Thyroid gland (tissue), 4 donors: Measurements from ENCODE around the gene DUS1L.

ENCODE experiments used
- POLR2A ChIP-seq, 2 donors: fragments of 450-650 bp; IDR thresholded peaks; one replicate each; pipeline ENCODE4 v1.6.1; 2017; ENCODE audit warnings: antibody characterized with exemption in 2 of 2, mild to moderate bottlenecking in 2 of 2, moderate library complexity in 1 of 2
- TF ChIP-seq, protein P1 (sequence below), 6 experiments: fragments of 200-600 bp in 3 of 6; fragments of 450-650 bp in 3 of 6; sonication (generic) in 3 of 6; IDR thresholded peaks; one replicate each; pipeline ENCODE4 v1.5.1; 2016 to 2019; ENCODE audit warnings: antibody characterized with exemption in 6 of 6, mild to moderate bottlenecking in 2 of 6, inconsistent platforms in 1 of 6, moderate library complexity in 1 of 6

DNA sequence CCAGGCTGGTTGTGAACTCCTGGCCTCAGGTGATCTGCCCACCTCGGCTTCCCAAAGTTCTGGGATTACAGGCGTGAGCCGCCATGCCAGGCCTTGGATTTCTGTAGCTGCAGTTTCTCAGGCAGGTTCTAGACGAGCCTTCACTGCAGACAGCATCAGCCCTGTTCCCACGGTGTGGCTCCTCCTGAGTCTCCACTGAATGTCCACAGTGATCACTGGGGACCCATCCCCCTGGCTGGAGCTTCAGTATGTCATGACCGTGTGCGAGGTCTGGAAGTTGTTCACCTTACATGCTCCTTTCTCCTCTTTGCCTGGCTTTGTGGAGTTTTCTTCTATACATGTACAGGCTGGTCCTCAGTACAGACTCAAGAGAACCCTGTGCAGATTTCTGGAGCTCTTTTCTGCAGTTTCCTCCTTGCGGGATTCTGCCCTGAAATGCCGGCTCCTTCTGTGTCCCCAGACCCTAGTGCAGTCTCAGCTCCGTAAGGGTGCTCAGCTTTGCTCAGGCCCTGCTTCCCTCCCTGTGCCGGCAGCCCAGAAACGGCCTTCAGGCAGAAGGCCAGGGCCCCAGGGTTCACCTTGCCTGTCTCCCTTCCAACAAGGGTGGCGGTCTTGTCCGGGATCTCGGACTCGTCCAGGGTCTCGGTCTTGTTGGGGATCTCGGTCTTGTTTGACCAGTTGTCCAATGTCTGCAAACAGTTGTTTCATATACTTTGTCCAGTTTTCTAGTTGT, 46.7 kb upstream of the DUS1L start:
- TF ChIP-seq, protein P1, sequence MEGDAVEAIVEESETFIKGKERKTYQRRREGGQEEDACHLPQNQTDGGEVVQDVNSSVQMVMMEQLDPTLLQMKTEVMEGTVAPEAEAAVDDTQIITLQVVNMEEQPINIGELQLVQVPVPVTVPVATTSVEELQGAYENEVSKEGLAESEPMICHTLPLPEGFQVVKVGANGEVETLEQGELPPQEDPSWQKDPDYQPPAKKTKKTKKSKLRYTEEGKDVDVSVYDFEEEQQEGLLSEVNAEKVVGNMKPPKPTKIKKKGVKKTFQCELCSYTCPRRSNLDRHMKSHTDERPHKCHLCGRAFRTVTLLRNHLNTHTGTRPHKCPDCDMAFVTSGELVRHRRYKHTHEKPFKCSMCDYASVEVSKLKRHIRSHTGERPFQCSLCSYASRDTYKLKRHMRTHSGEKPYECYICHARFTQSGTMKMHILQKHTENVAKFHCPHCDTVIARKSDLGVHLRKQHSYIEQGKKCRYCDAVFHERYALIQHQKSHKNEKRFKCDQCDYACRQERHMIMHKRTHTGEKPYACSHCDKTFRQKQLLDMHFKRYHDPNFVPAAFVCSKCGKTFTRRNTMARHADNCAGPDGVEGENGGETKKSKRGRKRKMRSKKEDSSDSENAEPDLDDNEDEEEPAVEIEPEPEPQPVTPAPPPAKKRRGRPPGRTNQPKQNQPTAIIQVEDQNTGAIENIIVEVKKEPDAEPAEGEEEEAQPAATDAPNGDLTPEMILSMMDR (IDR thresholded peaks at IDR 0.05) = no peak
- TF ChIP-seq POLR2A (IDR thresholded peaks at IDR 0.05) = no peak
